ENCODE data around the gene RNASE9. TPM values are rescaled to one million over a fixed set of nuclear protein-coding genes. Genes with fewer than 3 reads are reported as not detected.
"Not testable (repeated sequence)": the region's sequence is repeated elsewhere in the genome, so short reads cannot be mapped to it uniquely, and the experiment has no call there.

The RNASE9 gene
- total and polyA plus RNA-seq, 5 donors = not detected

GRCh38 chr14:20572382-20572990, 11.6 kb upstream of the RNASE9 start:
- 75% methylated on average over 4 of the region's 4 CpGs for WGBS
- H3K27ac ChIP-seq (ENCODE audit: low read length); intact Hi-C loops (cut with DNase I); H3K4me1 ChIP-seq (ENCODE audit: control insufficient read depth, insufficient read depth, low read length); ATAC-seq; H3K4me3 ChIP-seq (ENCODE audit: low read length); DNase-seq; H3K27me3 ChIP-seq (ENCODE audit: control insufficient read depth, insufficient read depth); H3K9me3 ChIP-seq (ENCODE audit: control insufficient read depth, low read length): not testable (repeated sequence)

- DNase-seq; H3K4me1 ChIP-seq (ENCODE audit: control insufficient read depth, insufficient read depth, low read length); ATAC-seq; H3K27ac ChIP-seq (ENCODE audit: low read length); intact Hi-C loops (cut with DNase I); H3K9me3 ChIP-seq (ENCODE audit: control insufficient read depth, low read length); H3K4me3 ChIP-seq (ENCODE audit: low read length); H3K27me3 ChIP-seq (ENCODE audit: control insufficient read depth, insufficient read depth): not testable (repeated sequence)
- 64% methylated on average over 1 of the region's 1 CpG for WGBS
Measured at GRCh38 chr14:20570720-20571119, 9.9 kb upstream of the RNASE9 start.

GRCh38 chr14:20569865-20570264, 9.0 kb upstream of the RNASE9 start:
- H3K27ac ChIP-seq (ENCODE audit: low read length); H3K27me3 ChIP-seq (ENCODE audit: control insufficient read depth, insufficient read depth); DNase-seq; H3K9me3 ChIP-seq (ENCODE audit: control insufficient read depth, low read length); H3K4me1 ChIP-seq (ENCODE audit: control insufficient read depth, insufficient read depth, low read length); ATAC-seq; intact Hi-C loops (cut with DNase I); H3K4me3 ChIP-seq (ENCODE audit: low read length): not testable (repeated sequence)
- 80% methylated on average over 2 of the region's 2 CpGs for WGBS

- H3K9me3 ChIP-seq (ENCODE audit: control insufficient read depth, low read length) = peaks cover 2% of the 10 kb centered on the region
- intact Hi-C loops (cut with DNase I) = no loop called here
- no peak overlapping the region for H3K27ac ChIP-seq (ENCODE audit: low read length)
- no peak for ATAC-seq
- no peaks in the 10 kb centered on the region for H3K27me3 ChIP-seq (ENCODE audit: control insufficient read depth, insufficient read depth)
- no peak overlapping the region for H3K4me3 ChIP-seq (ENCODE audit: low read length)
- H3K4me1 ChIP-seq (ENCODE audit: control insufficient read depth, insufficient read depth, low read length) = no peaks in the 10 kb centered on the region
- no peak for DNase-seq
Measured at GRCh38 chr14:20569066-20569465, 8.2 kb upstream of the RNASE9 start.

- whole genome bisulfite sequencing = 79% methylated on average over 3 of the region's 3 CpGs
- intact Hi-C loops (cut with DNase I) = no loop called here
- no peak for ATAC-seq
Measured at GRCh38 chr14:20568393-20568792, 7.5 kb upstream of the RNASE9 start.

GRCh38 chr14:20567199-20567598, 6.4 kb upstream of the RNASE9 start:
- H3K4me3 ChIP-seq (ENCODE audit: low read length); H3K27ac ChIP-seq (ENCODE audit: low read length); H3K9me3 ChIP-seq (ENCODE audit: control insufficient read depth, low read length); ATAC-seq; DNase-seq; H3K27me3 ChIP-seq (ENCODE audit: control insufficient read depth, insufficient read depth); intact Hi-C loops (cut with DNase I); H3K4me1 ChIP-seq (ENCODE audit: control insufficient read depth, insufficient read depth, low read length): not testable (repeated sequence)
- 80% methylated on average over 1 of the region's 1 CpG for WGBS

More at GRCh38 chr14:20568393-20568792, 7.5 kb upstream of the RNASE9 start:
- H3K4me1 ChIP-seq (ENCODE audit: control insufficient read depth, insufficient read depth, low read length) = no peaks in the 10 kb centered on the region
- DNase-seq = no peak
- no peak overlapping the region for H3K27ac ChIP-seq (ENCODE audit: low read length)
- no peaks in the 10 kb centered on the region for H3K27me3 ChIP-seq (ENCODE audit: control insufficient read depth, insufficient read depth)
- H3K9me3 ChIP-seq (ENCODE audit: control insufficient read depth, low read length) = peaks cover 2% of the 10 kb centered on the region
- H3K4me3 ChIP-seq (ENCODE audit: low read length) = no peak overlapping the region

- Histone ChIP-seq H3K9me3 (ENCODE audit: control insufficient read depth, low read length) (peaks cover 2% of the 10 kb centered on the region), H3K27me3 (ENCODE audit: control insufficient read depth, insufficient read depth) (no peaks in the 10 kb centered on the region), H3K4me3 (ENCODE audit: low read length) (no peak overlapping the region), H3K27ac (ENCODE audit: low read length) (no peak overlapping the region), H3K4me1 (ENCODE audit: control insufficient read depth, insufficient read depth, low read length) (no peaks in the 10 kb centered on the region)
- ATAC-seq (no peak), DNase-seq (no peak)
- intact Hi-C loops (cut with DNase I) = no loop called here
- 83% methylated on average over 2 of the region's 2 CpGs for WGBS
Measured at GRCh38 chr14:20564501-20564997, 3.7 kb upstream of the RNASE9 start.

GRCh38 chr14:20563971-20564370, 3.1 kb upstream of the RNASE9 start:
- 26% methylated on average over 1 of the region's 1 CpG for WGBS
- Histone ChIP-seq H3K4me1 (ENCODE audit: control insufficient read depth, insufficient read depth, low read length) (no peaks in the 10 kb centered on the region), H3K4me3 (ENCODE audit: low read length) (no peak overlapping the region), H3K9me3 (ENCODE audit: control insufficient read depth, low read length) (peaks cover 2% of the 10 kb centered on the region), H3K27me3 (ENCODE audit: control insufficient read depth, insufficient read depth) (no peaks in the 10 kb centered on the region), H3K27ac (ENCODE audit: low read length) (no peak overlapping the region)
- intact Hi-C loops (cut with DNase I) = no loop called here
- no peak for ATAC-seq
- DNase-seq = no peak

GRCh38 chr14:20559461-20559904, 1.4 kb downstream of the RNASE9 start:
- WGBS = 42% methylated on average over 2 of the region's 2 CpGs
- H3K27me3 ChIP-seq (ENCODE audit: control insufficient read depth, insufficient read depth) = no peaks in the 10 kb centered on the region
- intact Hi-C loops (cut with DNase I) = no loop called here
- no peaks in the 10 kb centered on the region for H3K4me1 ChIP-seq (ENCODE audit: control insufficient read depth, insufficient read depth, low read length)
- H3K4me3 ChIP-seq (ENCODE audit: low read length) = no peak overlapping the region
- no peak for ATAC-seq
- no peaks in the 10 kb centered on the region for H3K9me3 ChIP-seq (ENCODE audit: control insufficient read depth, low read length)
- H3K27ac ChIP-seq (ENCODE audit: low read length) = no peak overlapping the region
- DNase-seq = no peak

- H3K27me3 ChIP-seq (ENCODE audit: control insufficient read depth, insufficient read depth) = no peaks in the 10 kb centered on the region
- H3K4me3 ChIP-seq (ENCODE audit: low read length) = no peak overlapping the region
- H3K4me1 ChIP-seq (ENCODE audit: control insufficient read depth, insufficient read depth, low read length) = no peaks in the 10 kb centered on the region
- 46% methylated on average over 2 of the region's 2 CpGs for WGBS
- DNase-seq = no peak
- no peaks in the 10 kb centered on the region for H3K9me3 ChIP-seq (ENCODE audit: control insufficient read depth, low read length)
- no peak overlapping the region for H3K27ac ChIP-seq (ENCODE audit: low read length)
- intact Hi-C loops (cut with DNase I) = no loop called here
- ATAC-seq = no peak
Measured at GRCh38 chr14:20557212-20557542, 3.7 kb downstream of the RNASE9 start.

- WGBS = 50% methylated on average over 11 of the region's 11 CpGs
- H3K4me3 ChIP-seq (ENCODE audit: low read length) = no peak overlapping the region
- no peaks in the 10 kb centered on the region for H3K27me3 ChIP-seq (ENCODE audit: control insufficient read depth, insufficient read depth)
- DNase-seq (no peak), ATAC-seq (no peak)
- H3K9me3 ChIP-seq (ENCODE audit: control insufficient read depth, low read length) = no peaks in the 10 kb centered on the region
- intact Hi-C loops (cut with DNase I) = no loop called here
- H3K27ac ChIP-seq (ENCODE audit: low read length) = no peak overlapping the region
- no peaks in the 10 kb centered on the region for H3K4me1 ChIP-seq (ENCODE audit: control insufficient read depth, insufficient read depth, low read length)
Measured at GRCh38 chr14:20556500-20557211, 4.2 kb downstream of the RNASE9 start.
